NCI-H187 (cell line): ENCODE data around the gene UTP14C.
"Not testable (repeated sequence)": the region's sequence is repeated elsewhere in the genome, so short reads cannot be mapped to it uniquely, and the experiment has no call there.

Experiments used
- DNase-seq, 2 experiments: peaks; one replicate each; lab custom pipeline; 2025; lab: John Stamatoyannopoulos, UW

UTP14C gene

GRCh38 chr13:52002361-52002760 is 22.1 kb upstream of the UTP14C start:
- DNase-seq = no peak

GRCh38 chr13:52003541-52003940 is 20.9 kb upstream of the UTP14C start:
- no peak for DNase-seq

GRCh38 chr13:52004511-52005170 is 19.9 kb upstream of the UTP14C start:
- DNase-seq = no peak

GRCh38 chr13:52005841-52006522 is 18.5 kb upstream of the UTP14C start:
- no peak for DNase-seq

GRCh38 chr13:52006523-52007245 is 17.8 kb upstream of the UTP14C start:
- no peak for DNase-seq

- no peak for DNase-seq
Observed at GRCh38 chr13:52009946-52010345, 14.5 kb upstream of the UTP14C start.

- DNase-seq = no peak
Observed at GRCh38 chr13:52010890-52011631, 13.4 kb upstream of the UTP14C start, which contains the start of gene ATP7B. TSS of gene ATP7B (minus strand) at chr13:52011450. CDS start at chr13:52011337, 113 bp downstream.

- DNase-seq = peak; percentile 94 to 98
Observed at GRCh38 chr13:52011632-52012511, 12.6 kb upstream of the UTP14C start, which contains the start of gene ALG11. TSS of gene ALG11 (plus strand) at chr13:52012398. CDS start at chr13:52012419, 21 bp downstream.

GRCh38 chr13:52012512-52012836 is 12.0 kb upstream of the UTP14C start:
- DNase-seq = no peak

- DNase-seq = no peak
Observed at GRCh38 chr13:52016296-52016695, 8.2 kb upstream of the UTP14C start.

GRCh38 chr13:52020191-52020590 is 4.3 kb upstream of the UTP14C start:
- DNase-seq = no peak

GRCh38 chr13:52022356-52022755 is 2.1 kb upstream of the UTP14C start:
- DNase-seq = no peak

GRCh38 chr13:52025475-52026245 is 1.2 kb downstream of the UTP14C start:
- no peak for DNase-seq

- DNase-seq = no peak
Observed at GRCh38 chr13:52026246-52026626, 1.7 kb downstream of the UTP14C start.

- DNase-seq = no peak
Observed at GRCh38 chr13:52027832-52028231, 3.3 kb downstream of the UTP14C start.

- DNase-seq = no peak
Observed at GRCh38 chr13:52029569-52029968, 5.1 kb downstream of the UTP14C start.

GRCh38 chr13:52030401-52030800 is 5.9 kb downstream of the UTP14C start:
- DNase-seq = not testable (repeated sequence)

GRCh38 chr13:52033039-52033438 is 8.5 kb downstream of the UTP14C start:
- DNase-seq = no peak

GRCh38 chr13:52034616-52035226 is 10.2 kb downstream of the UTP14C start:
- no peak for DNase-seq

GRCh38 chr13:52036037-52036436 is 11.5 kb downstream of the UTP14C start:
- no peak for DNase-seq
